PC-3 (cell line): ENCODE data around the gene HEXD. TPM values are rescaled to one million over a fixed set of nuclear protein-coding genes. Genes with fewer than 3 reads are reported as not detected.

ENCODE experiments used
- ATAC-seq: fragments of 200-7000 bp; cut with Tn5 transposase; 2 replicates; pipeline ENCODE4 v1.9.1; 2020; ENCODE audit warnings: mild to moderate bottlenecking, moderate library complexity
- BruUV-seq: library from RNA; stranded (reverse); fragments of 400-500 nt; replicated peaks from 2 replicates; lab custom pipeline; 2021; lab: Mats Ljungman, UMichigan
- CTCF ChIA-PET: fragments of 300-600 bp; sonication (Branson Sonifier 250); formaldehyde crosslinking; loops from one replicate; lab custom pipeline; 2022; ENCODE audit warnings: antibody characterized with exemption; lab: Charles Lee
- POLR2A ChIA-PET: fragments of 300-600 bp; sonication (Branson Sonifier 250); formaldehyde crosslinking; loops from one replicate; lab custom pipeline; 2022; ENCODE audit warnings: antibody characterized with exemption; ENCODE audit not compliant: unreplicated experiment; lab: Charles Lee
- DNase-seq: peaks from one replicate; pipeline ENCODE4 v3.0.0-alpha.2; 2015
- H2AFZ ChIP-seq: fragments of 300-600 bp; sonication (generic); 2 replicates; pipeline ENCODE4 v1.6.0; 2016; ENCODE audit warnings: antibody characterized with exemption, low read length
- H3F3A ChIP-seq: fragments of 300-600 bp; sonication (generic); one replicate; pipeline ENCODE4 v1.6.0; 2017; ENCODE audit warnings: antibody characterized with exemption, low read length, control low read depth, mild to moderate bottlenecking; ENCODE audit not compliant: unreplicated experiment
- H3K27ac ChIP-seq: fragments of 300-600 bp; sonication (generic); 2 replicates; pipeline ENCODE4 v1.5.1; 2016; ENCODE audit warnings: mild to moderate bottlenecking, low read length
- H3K27me3 ChIP-seq: fragments of 300-600 bp; sonication (generic); 2 replicates; pipeline ENCODE4 v1.6.1; 2016; ENCODE audit warnings: low read length, mixed read lengths
- H3K36me3 ChIP-seq: fragments of 300-600 bp; sonication (generic); 2 replicates; pipeline ENCODE4 v1.6.1; 2016; ENCODE audit warnings: low read depth, mixed run types, low read length, mixed read lengths
- H3K4me1 ChIP-seq: fragments of 300-600 bp; sonication (generic); 2 replicates; pipeline ENCODE4 v1.5.1; 2016; ENCODE audit warnings: low read length; ENCODE audit not compliant: insufficient read depth
- H3K4me2 ChIP-seq: fragments of 300-600 bp; sonication (generic); 2 replicates; pipeline ENCODE4 v1.6.0; 2016; ENCODE audit warnings: low read length
- H3K4me3 ChIP-seq: fragments of 300-600 bp; sonication (generic); 2 replicates; pipeline ENCODE4 v1.5.1; 2016; ENCODE audit warnings: mild to moderate bottlenecking, low read length, mixed read lengths
- H3K79me2 ChIP-seq: fragments of 300-600 bp; sonication (generic); 2 replicates; pipeline ENCODE4 v1.6.1; 2017; ENCODE audit warnings: low read length, mixed read lengths
- H3K9ac ChIP-seq: fragments of 300-600 bp; sonication (generic); 2 replicates; pipeline ENCODE4 v1.6.0; 2016; ENCODE audit warnings: mild to moderate bottlenecking, low read length
- H3K9me2 ChIP-seq: fragments of 300-600 bp; sonication (generic); replicated peaks from 2 replicates; pipeline ENCODE4 v1.6.1; 2016; ENCODE audit warnings: mixed run types, low read length, mixed read lengths
- H3K9me3 ChIP-seq: fragments of 300-600 bp; sonication (generic); 2 replicates; pipeline ENCODE4 v1.6.1; 2016; ENCODE audit warnings: low read length, mixed read lengths
- H4K20me1 ChIP-seq: fragments of 300-600 bp; sonication (generic); 2 replicates; pipeline ENCODE4 v1.6.1; 2016; ENCODE audit warnings: low read length, mixed read lengths
- CTCF ChIP-seq: fragments of 300-600 bp; sonication (generic); conservative IDR thresholded peaks from 2 replicates; pipeline ENCODE4 v1.5.1; 2017; ENCODE audit warnings: antibody characterized with exemption, low read depth, mild to moderate bottlenecking, low read length
- EZH2 ChIP-seq: fragments of 300-600 bp; sonication (generic); IDR thresholded peaks from one replicate; pipeline ENCODE4 v1.6.1; 2017; ENCODE audit warnings: antibody characterized with exemption, mild to moderate bottlenecking, low read length; ENCODE audit not compliant: unreplicated experiment
- EZH2phosphoT487 ChIP-seq: fragments of 300-600 bp; sonication (generic); IDR thresholded peaks from 2 replicates; pipeline ENCODE4 v1.6.1; 2018; ENCODE audit warnings: mild to moderate bottlenecking, antibody characterized with exemption, low read length, borderline replicate concordance
- intact Hi-C: fragments of 100-400 bp; cut with micrococcal nuclease; formaldehyde crosslinking; loops from 2 replicates; pipeline ENCODE4 v1.9.0; 2023
- total RNA-seq: library from RNA; depleted of rRNA; stranded (reverse); fragments of >200 nt; gene quantifications from 2 replicates; pipeline ENCODE4 v1.2.3, GENCODE V29; 2014

Gene HEXD
- total RNA-seq, 1 experiment from 2014 or later, result 12.7 TPM

- DNase-seq (no peak), ATAC-seq (no peak)
- Histone ChIP-seq H3K36me3 (no peaks in the 10 kb centered on the region), H3K9me2 (no peaks in the 10 kb centered on the region), H3K79me2 (peaks cover 15% of the 10 kb centered on the region), H3K4me2 (no peak overlapping the region), H3F3A (no peaks in the 10 kb centered on the region), H4K20me1 (no peaks in the 10 kb centered on the region), H3K9me3 (no peaks in the 10 kb centered on the region), H3K27ac (no peak overlapping the region), H3K27me3 (no peaks in the 10 kb centered on the region), H3K4me3 (no peak overlapping the region), H3K9ac (no peak overlapping the region), H2AFZ (no peak overlapping the region), H3K4me1 (peaks cover 11% of the 10 kb centered on the region)
- POLR2A ChIA-PET, result interaction anchor here (0.6 kb wide), 1 partner anchor 36 kb away, joined by 19 read pairs; no protein-coding TSS in a partner anchor
- no TSS peak for BruUV-seq
- TF ChIP-seq EZH2, result no peak
- TF ChIP-seq EZH2phosphoT487, result no peak
- TF ChIP-seq CTCF, result no peak
- CTCF ChIA-PET, result no interaction called here
- intact Hi-C loops, result no loop called here
Observed at GRCh38 chr17:82446124-82446523, 28.0 kb downstream of the HEXD start.

GRCh38 chr17:82446649-82447048, 28.5 kb downstream of the HEXD start:
- ChIA-PET CTCF (no interaction called here), POLR2A (interaction anchor here (0.6 kb wide), 1 partner anchor 36 kb away, joined by 19 read pairs; no protein-coding TSS in a partner anchor)
- intact Hi-C loops, result no loop called here

More at GRCh38 chr17:82446649-82447048, 28.5 kb downstream of the HEXD start:
- no peak overlapping the region for H2AFZ ChIP-seq
- H3K27ac ChIP-seq, result no peak overlapping the region
- no peaks in the 10 kb centered on the region for H3K9me3 ChIP-seq
- no peaks in the 10 kb centered on the region for H3K9me2 ChIP-seq
- H3K79me2 ChIP-seq, result peaks cover 15% of the 10 kb centered on the region
- no peak overlapping the region for H3K9ac ChIP-seq
- no peaks in the 10 kb centered on the region for H3K27me3 ChIP-seq
- no peaks in the 10 kb centered on the region for H3F3A ChIP-seq
- DNase-seq, result no peak
- no peaks in the 10 kb centered on the region for H4K20me1 ChIP-seq
- no TSS peak for BruUV-seq
- no peak for ATAC-seq
- H3K4me1 ChIP-seq, result peaks cover 14% of the 10 kb centered on the region
- TF ChIP-seq EZH2phosphoT487 (no peak), CTCF (no peak), EZH2 (no peak)
- no peak overlapping the region for H3K4me2 ChIP-seq
- no peak overlapping the region for H3K4me3 ChIP-seq
- no peaks in the 10 kb centered on the region for H3K36me3 ChIP-seq
